B cell (primary cell): ENCODE measurements around the gene SERPINF2.

Source experiments
- CTCF ChIP-seq: fragments of 200-600 bp; IDR thresholded peaks from one replicate; pipeline ENCODE4 v1.8.0; 2022; ENCODE audit warnings: antibody characterized with exemption, mild to moderate bottlenecking
- EZH2 ChIP-seq: IDR thresholded peaks from 2 replicates; pipeline ENCODE4 v1.6.1; 2012; ENCODE audit warnings: borderline replicate concordance, low read depth, mild to moderate bottlenecking, moderate library complexity, low read length; ENCODE audit not compliant: insufficient read depth, poor library complexity, severe bottlenecking

DNA sequence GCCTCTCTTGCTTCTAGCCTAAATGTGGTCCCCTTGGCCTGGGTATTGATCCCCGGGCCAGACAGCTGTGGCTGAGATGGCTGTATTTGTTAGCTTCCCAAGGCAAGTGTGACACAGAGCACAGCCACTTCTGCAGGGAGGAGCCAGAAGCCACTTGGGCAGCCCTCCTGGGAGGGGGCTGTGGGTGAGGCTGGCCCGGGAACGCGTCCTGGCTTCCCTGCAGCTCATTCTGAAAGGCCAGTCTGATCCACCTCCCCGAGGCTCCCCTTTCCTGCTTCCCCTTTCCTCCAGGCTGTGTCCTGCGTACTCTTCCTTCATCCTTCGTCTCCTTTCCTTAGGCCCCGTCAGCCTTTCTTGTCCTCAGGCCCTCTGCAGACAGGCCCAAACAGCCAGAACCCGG is 8.0 kb downstream of the SERPINF2 start:
- TF ChIP-seq CTCF (no peak), EZH2 (no peak)
